ENCODE measurements around the gene FAM13A.

DNA sequence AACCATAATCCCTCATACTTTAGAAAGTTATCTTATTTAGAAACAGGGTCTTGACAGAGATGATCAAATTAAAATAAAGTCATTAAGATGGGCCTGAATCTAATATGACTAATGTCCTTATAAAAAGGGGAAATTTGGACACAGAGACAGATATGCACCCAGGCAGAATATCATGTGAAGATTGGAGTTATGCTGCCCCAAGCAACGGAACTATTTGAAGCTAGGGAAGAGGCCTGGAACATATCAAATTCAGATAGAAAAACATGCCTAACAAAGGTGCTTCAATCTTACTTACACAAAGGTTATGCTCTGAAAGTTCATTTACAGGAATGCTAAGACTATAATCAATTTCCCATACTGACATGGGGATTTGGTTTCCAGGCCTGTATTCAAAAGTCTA is 246.7 kb downstream of the FAM13A start:
- TF ChIP-seq LEF1 (IDR thresholded peaks at IDR 0.05; ENCODE audit: borderline replicate concordance) (no peak), ZNF384 (IDR thresholded peaks at IDR 0.05) (no peak), BHLHE40 (IDR thresholded peaks at IDR 0.05; ENCODE audit: borderline replicate concordance) (no peak), SP1 (IDR thresholded peaks at IDR 0.05) (no peak), ELF4 (IDR thresholded peaks at IDR 0.05) (no peak), SUZ12 (IDR thresholded peaks at IDR 0.05) (no peak), L3MBTL2 (conservative IDR thresholded peaks at IDR 0.05) (no peak), FOXM1 (IDR thresholded peaks at IDR 0.05; ENCODE audit: borderline replicate concordance) (no peak), TARDBP (IDR thresholded peaks at IDR 0.05) (no peak), CTBP1 (IDR thresholded peaks at IDR 0.05; ENCODE audit: borderline replicate concordance) (no peak), FOXK2 (IDR thresholded peaks at IDR 0.05) (no peak)

Measured in HEK293T (cell line).